SK-N-SH (cell line): ENCODE data around the gene ANKMY1. TPM values are rescaled to one million over a fixed set of nuclear protein-coding genes. Genes with fewer than 3 reads are reported as not detected.

Experiments
- CTCF ChIA-PET: fragments of 300-600, 350-600 bp; formaldehyde crosslinking; extraction: SDS; loops from one replicate; lab custom pipeline; 2021; lab: Yijun Ruan, JAX
- POLR2A ChIA-PET: fragments of 350-600 bp; sonication (Branson Sonifier 250); formaldehyde crosslinking; extraction: SDS; loops from one replicate; lab custom pipeline; 2020; ENCODE audit warnings: antibody characterized with exemption, inconsistent platforms; lab: Yijun Ruan, JAX
- DNase-seq: peaks from one replicate; pipeline ENCODE4 v3.0.0; 2012
- H2AFZ ChIP-seq: fragments of 200-600 bp; sonication (generic); 2 replicates; pipeline ENCODE4 v1.8.1; 2016; ENCODE audit warnings: antibody characterized with exemption, mild to moderate bottlenecking, low read depth
- H3F3A ChIP-seq: fragments of 200-600 bp; sonication (generic); replicated peaks from 2 replicates; pipeline ENCODE3; 2016; ENCODE audit warnings: antibody characterized with exemption, mild to moderate bottlenecking; ENCODE audit not compliant: insufficient read depth
- H3K27ac ChIP-seq, 2 experiments: fragments of 200-500 bp in 1 of 2; fragments of 200-600 bp in 1 of 2; sonication (Bioruptor generic) in 1 of 2; sonication (generic), shearing (Covaris generic) in 1 of 2; 2 replicates each; pipeline versions ENCODE4 v1.5.1 to v1.6.1; 2014 to 2016; ENCODE audit warnings: low read depth in 2 of 2, inconsistent platforms in 1 of 2, low read length in 1 of 2, mild to moderate bottlenecking in 1 of 2, mixed read lengths in 1 of 2
- H3K27me3 ChIP-seq: fragments of 200-600 bp; sonication (generic), shearing (Covaris generic); 2 replicates; pipeline ENCODE4 v1.6.1; 2016; ENCODE audit warnings: mixed run types; ENCODE audit not compliant: insufficient read depth
- H3K36me3 ChIP-seq, 2 experiments: fragments of 200-500 bp in 1 of 2; fragments of 200-600 bp in 1 of 2; sonication (Bioruptor generic) in 1 of 2; sonication (generic) in 1 of 2; replicated peaks in 1 of 2; 2 replicates each; pipeline versions ENCODE3 to v1.5.1; 2014 to 2016; ENCODE audit warnings: low read length in 1 of 2, mild to moderate bottlenecking in 1 of 2; ENCODE audit not compliant: insufficient read depth in 2 of 2, control insufficient read depth in 1 of 2
- H3K4me1 ChIP-seq, 2 experiments: fragments of 200-500 bp in 1 of 2; fragments of 200-600 bp in 1 of 2; sonication (Bioruptor generic) in 1 of 2; sonication (generic), shearing (Covaris generic) in 1 of 2; 2 replicates each; pipeline versions ENCODE4 v1.5.1 to v1.6.1; 2014 to 2016; ENCODE audit warnings: low read depth in 1 of 2, low read length in 1 of 2, mixed run types in 1 of 2; ENCODE audit not compliant: insufficient read depth in 2 of 2, control insufficient read depth in 1 of 2
- H3K4me2 ChIP-seq: fragments of 200-600 bp; sonication (generic), shearing (Covaris generic); 2 replicates; pipeline ENCODE4 v1.6.1; 2017; ENCODE audit warnings: mixed run types
- H3K4me3 ChIP-seq, 2 experiments: fragments of 200-500 bp in 1 of 2; fragments of 200-600 bp in 1 of 2; sonication (Bioruptor generic) in 1 of 2; sonication (generic), shearing (Covaris generic) in 1 of 2; 2 replicates each; pipeline versions ENCODE4 v1.5.1 to v1.8.1; 2014 to 2016; ENCODE audit warnings: low read depth in 2 of 2, inconsistent platforms in 1 of 2, low read length in 1 of 2, mild to moderate bottlenecking in 1 of 2, mixed read lengths in 1 of 2, moderate library complexity in 1 of 2
- H3K79me2 ChIP-seq: fragments of 200-600 bp; sonication (generic); 2 replicates; pipeline ENCODE4 v1.8.1; 2017; ENCODE audit warnings: mild to moderate bottlenecking; ENCODE audit not compliant: insufficient read depth
- H3K9ac ChIP-seq: fragments of 200-600 bp; sonication (generic); 2 replicates; pipeline ENCODE4 v1.6.1; 2017; ENCODE audit warnings: mixed run types
- H3K9me2 ChIP-seq: fragments of 200-600 bp; sonication (generic); 2 replicates; pipeline ENCODE4 v1.6.1; 2017; ENCODE audit warnings: mixed run types
- H3K9me3 ChIP-seq: fragments of 200-600 bp; sonication (generic); 2 replicates; pipeline ENCODE4 v1.6.1; 2017; ENCODE audit warnings: mixed run types, mild to moderate bottlenecking, moderate library complexity
- H4K20me1 ChIP-seq: fragments of 200-600 bp; sonication (generic); 2 replicates; pipeline ENCODE4 v1.6.1; 2017; ENCODE audit warnings: mild to moderate bottlenecking, mixed run types; ENCODE audit not compliant: insufficient read depth
- ELF1 ChIP-seq: IDR thresholded peaks from 2 replicates; pipeline ENCODE4 v1.4.0; 2012
- EP300 ChIP-seq, 2 experiments: IDR thresholded peaks; 2 replicates each; pipeline versions ENCODE4 v1.4.0 to v1.6.1; 2012; ENCODE audit warnings: borderline replicate concordance in 1 of 2, low read depth in 1 of 2, low read length in 1 of 2
- FOSL2 ChIP-seq: IDR thresholded peaks from 2 replicates; pipeline ENCODE4 v1.4.0; 2012; ENCODE audit warnings: low read depth, mild to moderate bottlenecking, moderate library complexity, borderline replicate concordance
- JUND ChIP-seq: IDR thresholded peaks from 2 replicates; pipeline ENCODE4 v1.4.0; 2012
- MXI1 ChIP-seq: IDR thresholded peaks from 2 replicates; pipeline ENCODE4 v1.6.1; 2012; ENCODE audit warnings: mild to moderate bottlenecking, low read depth, low read length, improper control_type of control experiment
- NFIC ChIP-seq: IDR thresholded peaks from 2 replicates; pipeline ENCODE4 v1.4.0; 2012; ENCODE audit warnings: borderline replicate concordance
- RFX5 ChIP-seq: IDR thresholded peaks from 2 replicates; pipeline ENCODE4 v1.6.1; 2012; ENCODE audit warnings: mild to moderate bottlenecking, improper control_type of control experiment, low read length
- RXRA ChIP-seq: IDR thresholded peaks from 2 replicates; pipeline ENCODE4 v1.4.0; 2012; ENCODE audit warnings: low read depth, mild to moderate bottlenecking, borderline replicate concordance
- TEAD4 ChIP-seq: IDR thresholded peaks from 2 replicates; pipeline ENCODE4 v1.4.0; 2012; ENCODE audit warnings: mild to moderate bottlenecking, borderline replicate concordance; ENCODE audit not compliant: insufficient read depth
- WGBS: methylation state at CpG from one replicate; pipeline ENCODE4 v1.1.6; 2017; ENCODE audit warnings: low lambda C conversion rate; 5-methylcytosine and 5-hydroxymethylcytosine counted together
- polyA plus RNA-seq, 3 experiments: library from polyadenylated mRNA; depleted of rRNA; stranded (reverse); fragments of >200 nt; gene quantifications; 2 replicates each; pipeline ENCODE4 v1.2.3, GENCODE V29; 2012
- TF ChIP-seq, protein P1 (sequence below): IDR thresholded peaks from 2 replicates; pipeline ENCODE4; 2012
- TF ChIP-seq, protein P2 (sequence below): IDR thresholded peaks from 2 replicates; pipeline ENCODE4 v1.4.0; 2012; ENCODE audit warnings: low read depth, borderline replicate concordance
- TF ChIP-seq, protein P3 (sequence below): IDR thresholded peaks from 2 replicates; pipeline ENCODE4 v1.6.1; 2012; ENCODE audit warnings: mild to moderate bottlenecking, low read depth, low read length, moderate library complexity

Gene ANKMY1
- polyA plus RNA-seq, 1 of the 3 experiments (the other 2 are of a cell fraction): 12.1 TPM

DNA sequence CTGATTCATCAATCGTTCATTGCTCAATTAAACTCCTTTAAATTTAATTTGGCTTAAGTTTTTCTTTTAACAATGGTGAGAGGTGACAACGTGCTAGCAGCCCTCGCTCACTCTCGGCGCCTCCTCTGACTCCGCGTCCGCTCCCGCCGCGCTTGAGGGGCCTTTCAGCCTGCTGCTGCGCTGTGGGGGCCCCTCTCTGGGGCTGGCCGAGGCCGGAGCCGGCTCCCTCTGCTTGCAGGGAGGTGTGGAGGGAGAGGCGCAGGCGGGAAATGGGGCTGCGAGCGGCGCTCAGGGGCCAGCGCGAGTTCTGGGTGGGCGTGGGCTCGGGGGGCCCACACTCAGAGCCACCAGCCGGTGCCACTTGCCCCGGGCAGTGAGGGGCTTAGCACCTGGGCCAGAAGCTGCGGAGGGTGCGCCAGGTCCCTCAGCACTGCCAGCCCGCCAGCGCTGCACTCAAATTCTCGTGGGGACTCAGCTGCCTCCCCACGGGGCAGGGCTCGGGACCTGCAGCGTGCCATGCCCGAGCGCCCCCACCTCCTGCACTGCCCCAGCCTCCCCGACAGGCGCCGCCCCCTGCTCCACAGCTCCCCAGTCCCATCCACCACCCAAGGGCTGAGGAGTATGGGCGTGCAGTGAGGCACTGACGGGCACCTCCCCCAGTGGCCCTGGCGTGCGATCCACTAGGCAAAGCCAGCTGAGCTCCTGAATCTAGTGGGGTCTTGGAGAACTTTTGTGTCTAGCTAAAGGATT is 19.6 kb downstream of the ANKMY1 start:
- H3K79me2 ChIP-seq: no peaks in the 10 kb centered on the region; the same call in 1 of the 2 replicates
- H3K27me3 ChIP-seq: no peaks in the 10 kb centered on the region
- H3K9me3 ChIP-seq: no peaks in the 10 kb centered on the region
- no peaks in the 10 kb centered on the region for H4K20me1 ChIP-seq
- 86% methylated on average over 19 of the region's 43 CpGs for WGBS
- no peak for DNase-seq
- H3K9ac ChIP-seq: no peak overlapping the region
- H3K9me2 ChIP-seq: no peaks in the 10 kb centered on the region
- POLR2A ChIA-PET: no interaction called here
- H3K4me2 ChIP-seq: no peak overlapping the region
- no peak overlapping the region for H3K4me3 ChIP-seq
- no peak overlapping the region for H2AFZ ChIP-seq
- H3K36me3 ChIP-seq: peaks cover 10 to 13% of the 10 kb centered on the region in 2 experiments
- H3F3A ChIP-seq: no peaks in the 10 kb centered on the region
- no peak overlapping the region for H3K27ac ChIP-seq
- TF ChIP-seq, protein P1, sequence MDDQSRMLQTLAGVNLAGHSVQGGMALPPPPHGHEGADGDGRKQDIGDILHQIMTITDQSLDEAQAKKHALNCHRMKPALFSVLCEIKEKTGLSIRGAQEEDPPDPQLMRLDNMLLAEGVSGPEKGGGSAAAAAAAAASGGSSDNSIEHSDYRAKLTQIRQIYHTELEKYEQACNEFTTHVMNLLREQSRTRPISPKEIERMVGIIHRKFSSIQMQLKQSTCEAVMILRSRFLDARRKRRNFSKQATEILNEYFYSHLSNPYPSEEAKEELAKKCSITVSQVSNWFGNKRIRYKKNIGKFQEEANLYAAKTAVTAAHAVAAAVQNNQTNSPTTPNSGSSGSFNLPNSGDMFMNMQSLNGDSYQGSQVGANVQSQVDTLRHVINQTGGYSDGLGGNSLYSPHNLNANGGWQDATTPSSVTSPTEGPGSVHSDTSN: no peak
- TF ChIP-seq EP300 (IDR thresholded peaks at IDR 0.05; ENCODE audit: borderline replicate concordance in 1 of 2, low read depth in 1 of 2, low read length in 1 of 2) (no peak), RXRA (no peak), NFIC (no peak), RFX5 (no peak), TEAD4 (no peak), FOSL2 (no peak), MXI1 (no peak), ELF1 (no peak), JUND (no peak)
- TF ChIP-seq, protein P2, sequence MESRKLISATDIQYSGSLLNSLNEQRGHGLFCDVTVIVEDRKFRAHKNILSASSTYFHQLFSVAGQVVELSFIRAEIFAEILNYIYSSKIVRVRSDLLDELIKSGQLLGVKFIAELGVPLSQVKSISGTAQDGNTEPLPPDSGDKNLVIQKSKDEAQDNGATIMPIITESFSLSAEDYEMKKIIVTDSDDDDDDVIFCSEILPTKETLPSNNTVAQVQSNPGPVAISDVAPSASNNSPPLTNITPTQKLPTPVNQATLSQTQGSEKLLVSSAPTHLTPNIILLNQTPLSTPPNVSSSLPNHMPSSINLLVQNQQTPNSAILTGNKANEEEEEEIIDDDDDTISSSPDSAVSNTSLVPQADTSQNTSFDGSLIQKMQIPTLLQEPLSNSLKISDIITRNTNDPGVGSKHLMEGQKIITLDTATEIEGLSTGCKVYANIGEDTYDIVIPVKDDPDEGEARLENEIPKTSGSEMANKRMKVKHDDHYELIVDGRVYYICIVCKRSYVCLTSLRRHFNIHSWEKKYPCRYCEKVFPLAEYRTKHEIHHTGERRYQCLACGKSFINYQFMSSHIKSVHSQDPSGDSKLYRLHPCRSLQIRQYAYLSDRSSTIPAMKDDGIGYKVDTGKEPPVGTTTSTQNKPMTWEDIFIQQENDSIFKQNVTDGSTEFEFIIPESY: no peak
- TF ChIP-seq, protein P3, sequence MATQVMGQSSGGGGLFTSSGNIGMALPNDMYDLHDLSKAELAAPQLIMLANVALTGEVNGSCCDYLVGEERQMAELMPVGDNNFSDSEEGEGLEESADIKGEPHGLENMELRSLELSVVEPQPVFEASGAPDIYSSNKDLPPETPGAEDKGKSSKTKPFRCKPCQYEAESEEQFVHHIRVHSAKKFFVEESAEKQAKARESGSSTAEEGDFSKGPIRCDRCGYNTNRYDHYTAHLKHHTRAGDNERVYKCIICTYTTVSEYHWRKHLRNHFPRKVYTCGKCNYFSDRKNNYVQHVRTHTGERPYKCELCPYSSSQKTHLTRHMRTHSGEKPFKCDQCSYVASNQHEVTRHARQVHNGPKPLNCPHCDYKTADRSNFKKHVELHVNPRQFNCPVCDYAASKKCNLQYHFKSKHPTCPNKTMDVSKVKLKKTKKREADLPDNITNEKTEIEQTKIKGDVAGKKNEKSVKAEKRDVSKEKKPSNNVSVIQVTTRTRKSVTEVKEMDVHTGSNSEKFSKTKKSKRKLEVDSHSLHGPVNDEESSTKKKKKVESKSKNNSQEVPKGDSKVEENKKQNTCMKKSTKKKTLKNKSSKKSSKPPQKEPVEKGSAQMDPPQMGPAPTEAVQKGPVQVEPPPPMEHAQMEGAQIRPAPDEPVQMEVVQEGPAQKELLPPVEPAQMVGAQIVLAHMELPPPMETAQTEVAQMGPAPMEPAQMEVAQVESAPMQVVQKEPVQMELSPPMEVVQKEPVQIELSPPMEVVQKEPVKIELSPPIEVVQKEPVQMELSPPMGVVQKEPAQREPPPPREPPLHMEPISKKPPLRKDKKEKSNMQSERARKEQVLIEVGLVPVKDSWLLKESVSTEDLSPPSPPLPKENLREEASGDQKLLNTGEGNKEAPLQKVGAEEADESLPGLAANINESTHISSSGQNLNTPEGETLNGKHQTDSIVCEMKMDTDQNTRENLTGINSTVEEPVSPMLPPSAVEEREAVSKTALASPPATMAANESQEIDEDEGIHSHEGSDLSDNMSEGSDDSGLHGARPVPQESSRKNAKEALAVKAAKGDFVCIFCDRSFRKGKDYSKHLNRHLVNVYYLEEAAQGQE: no peak
- TF ChIP-seq, all 33 proteins: peak for 0
- CTCF ChIA-PET: no interaction called here
- no peaks in the 10 kb centered on the region for H3K4me1 ChIP-seq
